ENCODE data around the gene STARD5. TPM values are rescaled to one million over a fixed set of nuclear protein-coding genes. Genes with fewer than 3 reads are reported as not detected.

Gene STARD5
- total RNA-seq, 1 donor from 2014 or later, result 4.0 TPM

DNA sequence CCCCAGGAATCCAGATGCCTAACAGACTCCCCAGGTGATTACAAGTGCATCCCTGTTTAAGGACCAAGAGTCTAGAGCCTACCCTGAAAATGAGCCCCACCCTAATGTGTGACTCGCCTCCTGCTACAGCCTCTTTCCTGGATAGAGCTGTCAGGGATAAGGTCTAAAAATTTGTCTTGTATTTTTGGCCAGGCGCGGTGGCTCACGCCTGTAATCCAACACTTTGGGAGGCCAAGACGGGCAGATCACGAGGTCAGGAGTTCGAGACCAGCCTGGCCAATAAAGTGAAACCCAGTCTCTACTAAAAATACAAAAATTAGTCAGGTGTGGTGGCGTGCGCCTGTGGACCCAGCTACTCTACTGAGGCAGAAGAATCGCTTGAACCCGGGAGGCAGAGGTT, 38.8 kb upstream of the STARD5 start:
- no peaks in the 10 kb centered on the region for H3K4me1 Mint-ChIP-seq (ENCODE audit: low read depth)
- DNase-seq (ENCODE audit: low spot score, unreplicated experiment), result no peak
- no peak overlapping the region for H3K27ac Mint-ChIP-seq
- H3K36me3 Mint-ChIP-seq (ENCODE audit: insufficient read depth), result no peaks in the 10 kb centered on the region
- no peaks in the 10 kb centered on the region for H3K27me3 Mint-ChIP-seq
- H3K9me3 Mint-ChIP-seq (ENCODE audit: low read depth), result peaks cover 4% of the 10 kb centered on the region
- no peak overlapping the region for H3K4me3 Mint-ChIP-seq (ENCODE audit: low read depth)
- TF ChIP-seq, protein P1, sequence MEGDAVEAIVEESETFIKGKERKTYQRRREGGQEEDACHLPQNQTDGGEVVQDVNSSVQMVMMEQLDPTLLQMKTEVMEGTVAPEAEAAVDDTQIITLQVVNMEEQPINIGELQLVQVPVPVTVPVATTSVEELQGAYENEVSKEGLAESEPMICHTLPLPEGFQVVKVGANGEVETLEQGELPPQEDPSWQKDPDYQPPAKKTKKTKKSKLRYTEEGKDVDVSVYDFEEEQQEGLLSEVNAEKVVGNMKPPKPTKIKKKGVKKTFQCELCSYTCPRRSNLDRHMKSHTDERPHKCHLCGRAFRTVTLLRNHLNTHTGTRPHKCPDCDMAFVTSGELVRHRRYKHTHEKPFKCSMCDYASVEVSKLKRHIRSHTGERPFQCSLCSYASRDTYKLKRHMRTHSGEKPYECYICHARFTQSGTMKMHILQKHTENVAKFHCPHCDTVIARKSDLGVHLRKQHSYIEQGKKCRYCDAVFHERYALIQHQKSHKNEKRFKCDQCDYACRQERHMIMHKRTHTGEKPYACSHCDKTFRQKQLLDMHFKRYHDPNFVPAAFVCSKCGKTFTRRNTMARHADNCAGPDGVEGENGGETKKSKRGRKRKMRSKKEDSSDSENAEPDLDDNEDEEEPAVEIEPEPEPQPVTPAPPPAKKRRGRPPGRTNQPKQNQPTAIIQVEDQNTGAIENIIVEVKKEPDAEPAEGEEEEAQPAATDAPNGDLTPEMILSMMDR (IDR thresholded peaks at IDR 0.05; ENCODE audit: unreplicated experiment), result no peak

DNA sequence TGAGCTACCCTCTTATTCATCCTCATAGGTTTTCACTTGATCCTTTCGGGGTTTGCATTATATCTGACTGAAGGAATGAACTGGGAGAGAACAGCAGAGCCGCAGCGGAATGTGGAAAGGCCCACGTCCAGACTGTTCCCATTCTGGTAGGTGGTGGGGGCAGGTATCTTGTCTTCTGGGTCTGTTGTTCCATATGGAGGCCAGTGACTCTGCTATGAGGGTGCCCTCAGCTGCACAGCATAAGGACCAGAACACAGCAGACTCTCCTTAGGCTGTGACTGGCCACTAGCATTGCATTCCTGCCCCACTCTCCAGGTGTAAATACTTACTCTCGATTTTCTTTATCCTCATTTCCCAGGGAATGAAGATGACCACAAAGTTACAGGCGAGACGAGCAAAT, 38.0 kb upstream of the STARD5 start:
- H3K27ac Mint-ChIP-seq, result no peak overlapping the region
- H3K36me3 Mint-ChIP-seq (ENCODE audit: insufficient read depth), result no peaks in the 10 kb centered on the region
- no peak overlapping the region for H3K4me3 Mint-ChIP-seq (ENCODE audit: low read depth)
- peaks cover 4% of the 10 kb centered on the region for H3K9me3 Mint-ChIP-seq (ENCODE audit: low read depth)
- DNase-seq (ENCODE audit: low spot score, unreplicated experiment), result no peak
- H3K27me3 Mint-ChIP-seq, result peaks cover 3% of the 10 kb centered on the region
- TF ChIP-seq, protein P1 (IDR thresholded peaks at IDR 0.05; ENCODE audit: unreplicated experiment), result no peak
- H3K4me1 Mint-ChIP-seq (ENCODE audit: low read depth), result no peaks in the 10 kb centered on the region

DNA sequence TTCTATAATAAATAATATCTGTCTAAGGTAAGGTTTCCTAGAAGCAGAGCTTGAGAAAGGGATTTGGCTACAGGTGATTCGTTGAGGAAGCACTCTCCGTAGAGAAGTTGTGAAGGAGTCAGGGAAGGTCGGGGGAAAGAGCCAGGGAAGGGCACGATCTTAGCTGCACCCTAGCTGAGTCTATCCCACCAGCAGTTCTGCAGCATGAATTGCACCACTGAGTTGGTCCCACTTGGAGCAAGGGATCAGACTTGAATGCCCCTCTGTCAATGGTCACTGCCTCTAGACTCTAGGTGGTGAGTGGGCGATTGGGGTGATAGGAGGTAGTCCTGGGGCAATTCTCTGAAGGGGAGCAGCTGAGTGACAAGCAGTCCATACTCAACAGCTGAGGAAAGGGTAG, 36.5 kb upstream of the STARD5 start:
- Mint-ChIP-seq H3K27ac (no peak overlapping the region), H3K4me3 (ENCODE audit: low read depth) (no peak overlapping the region), H3K36me3 (ENCODE audit: insufficient read depth) (no peaks in the 10 kb centered on the region), H3K27me3 (peaks cover 3% of the 10 kb centered on the region), H3K9me3 (ENCODE audit: low read depth) (peaks cover 4% of the 10 kb centered on the region), H3K4me1 (ENCODE audit: low read depth) (no peaks in the 10 kb centered on the region)
- DNase-seq (ENCODE audit: low spot score, unreplicated experiment), result no peak
- TF ChIP-seq, protein P1 (IDR thresholded peaks at IDR 0.05; ENCODE audit: unreplicated experiment), result no peak

DNA sequence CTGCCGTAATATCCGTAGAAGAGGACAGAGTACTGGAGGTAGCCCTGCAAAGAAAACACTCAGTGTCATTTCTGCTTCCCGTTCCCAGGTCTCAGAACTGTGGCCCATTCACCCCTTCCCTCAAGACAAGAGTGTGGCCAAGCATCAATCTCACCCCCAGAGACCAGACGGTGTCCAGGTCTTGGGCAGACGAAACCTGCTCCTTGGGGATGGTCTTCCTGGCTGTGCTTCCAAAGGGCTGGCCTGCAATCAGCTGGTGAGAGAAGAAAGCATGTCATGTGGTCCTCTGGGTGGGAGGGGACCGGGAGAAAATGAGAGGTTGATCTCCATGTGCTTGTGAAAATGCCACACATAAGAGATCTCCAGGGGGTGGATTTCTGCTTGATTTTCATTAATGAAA, 34.3 kb upstream of the STARD5 start:
- TF ChIP-seq, protein P1 (IDR thresholded peaks at IDR 0.05; ENCODE audit: unreplicated experiment), result no peak

DNA sequence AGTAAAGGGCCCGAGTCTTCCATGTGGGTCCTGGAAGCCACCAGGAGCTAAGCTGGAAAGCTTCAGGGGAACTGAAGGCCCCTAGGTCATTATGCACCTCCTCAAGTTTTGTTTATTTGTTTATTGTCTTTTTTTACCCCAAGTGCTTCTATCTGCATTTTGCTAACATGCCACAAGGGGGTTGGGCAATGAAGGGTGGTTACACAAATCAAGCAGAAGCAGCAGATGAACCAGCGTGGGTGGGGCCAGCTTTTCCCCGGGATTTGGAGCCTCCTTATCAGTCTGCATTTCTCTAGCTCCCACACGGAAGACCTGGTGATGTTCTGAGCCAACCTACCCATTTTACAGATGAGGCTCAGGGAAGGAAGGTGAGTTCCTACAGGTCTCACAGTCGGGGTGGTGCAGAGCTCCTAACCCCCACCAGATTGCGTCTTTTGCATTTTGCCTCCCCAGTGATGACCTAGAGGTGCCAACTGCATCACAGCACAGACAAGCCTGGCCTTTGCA, 33.3 kb upstream of the STARD5 start:
- TF ChIP-seq, protein P1 (IDR thresholded peaks at IDR 0.05; ENCODE audit: unreplicated experiment), result no peak
- Mint-ChIP-seq H3K36me3 (ENCODE audit: insufficient read depth) (no peaks in the 10 kb centered on the region), H3K9me3 (ENCODE audit: low read depth) (peaks cover 4% of the 10 kb centered on the region), H3K27ac (no peak overlapping the region), H3K27me3 (peaks cover 6% of the 10 kb centered on the region), H3K4me1 (ENCODE audit: low read depth) (no peaks in the 10 kb centered on the region), H3K4me3 (ENCODE audit: low read depth) (no peak overlapping the region)
- DNase-seq (ENCODE audit: low spot score, unreplicated experiment), result no peak

More for the DNA sequence above, 34.3 kb upstream of the STARD5 start:
- no peak for DNase-seq (ENCODE audit: low spot score, unreplicated experiment)
- H3K36me3 Mint-ChIP-seq (ENCODE audit: insufficient read depth), result no peaks in the 10 kb centered on the region
- no peak overlapping the region for H3K4me3 Mint-ChIP-seq (ENCODE audit: low read depth)
- no peaks in the 10 kb centered on the region for H3K4me1 Mint-ChIP-seq (ENCODE audit: low read depth)
- H3K27ac Mint-ChIP-seq, result no peak overlapping the region
- H3K9me3 Mint-ChIP-seq (ENCODE audit: low read depth), result peaks cover 4% of the 10 kb centered on the region
- H3K27me3 Mint-ChIP-seq, result peaks cover 6% of the 10 kb centered on the region

Measured in progenitor cell of endocrine pancreas (in vitro differentiated cells).